Neutrophil (primary cell): ENCODE data around the gene EFS.
A peak's percentile ranks its signal among the peaks of the same experiment; 100 is the strongest.

Experiments
- H3K27ac ChIP-seq: fragments of 200-600 bp; sonication (generic); 2 replicates; pipeline ENCODE4 v1.5.1; 2016; ENCODE audit warnings: mild to moderate bottlenecking, moderate library complexity
- H3K27me3 ChIP-seq: fragments of 200-600 bp; sonication (generic); 2 replicates; pipeline ENCODE4 v1.6.0; 2016; ENCODE audit warnings: mild to moderate bottlenecking
- H3K36me3 ChIP-seq: fragments of 200-600 bp; sonication (generic); 2 replicates; pipeline ENCODE4 v1.5.1; 2017
- H3K4me1 ChIP-seq, 2 experiments: fragments of 200-600 bp in 1 of 2; sonication (generic) in 1 of 2; 1 replicate in 1 of 2; 2 replicates in 1 of 2; pipeline versions ENCODE4 v1.5.1 to v1.6.1; 2013 to 2016; ENCODE audit warnings: low read depth in 1 of 2, low read length in 1 of 2, mild to moderate bottlenecking in 1 of 2, moderate library complexity in 1 of 2; ENCODE audit not compliant: control insufficient read depth in 1 of 2, insufficient read depth in 1 of 2
- H3K4me3 ChIP-seq, 2 experiments: fragments of 200-600 bp in 1 of 2; sonication (generic) in 1 of 2; 1 replicate in 1 of 2; 2 replicates in 1 of 2; pipeline ENCODE4 v1.5.1; 2013 to 2016; ENCODE audit warnings: low read depth in 1 of 2, low read length in 1 of 2, mild to moderate bottlenecking in 1 of 2, moderate library complexity in 1 of 2
- H3K9me3 ChIP-seq: fragments of 200-600 bp; sonication (generic); 2 replicates; pipeline ENCODE4 v1.5.1; 2016
- TF ChIP-seq, protein P1 (sequence below): fragments of 200-600 bp; sonication (generic); IDR thresholded peaks from 2 replicates; pipeline ENCODE4 v1.5.1; 2016; ENCODE audit warnings: antibody characterized with exemption

The EFS gene

DNA sequence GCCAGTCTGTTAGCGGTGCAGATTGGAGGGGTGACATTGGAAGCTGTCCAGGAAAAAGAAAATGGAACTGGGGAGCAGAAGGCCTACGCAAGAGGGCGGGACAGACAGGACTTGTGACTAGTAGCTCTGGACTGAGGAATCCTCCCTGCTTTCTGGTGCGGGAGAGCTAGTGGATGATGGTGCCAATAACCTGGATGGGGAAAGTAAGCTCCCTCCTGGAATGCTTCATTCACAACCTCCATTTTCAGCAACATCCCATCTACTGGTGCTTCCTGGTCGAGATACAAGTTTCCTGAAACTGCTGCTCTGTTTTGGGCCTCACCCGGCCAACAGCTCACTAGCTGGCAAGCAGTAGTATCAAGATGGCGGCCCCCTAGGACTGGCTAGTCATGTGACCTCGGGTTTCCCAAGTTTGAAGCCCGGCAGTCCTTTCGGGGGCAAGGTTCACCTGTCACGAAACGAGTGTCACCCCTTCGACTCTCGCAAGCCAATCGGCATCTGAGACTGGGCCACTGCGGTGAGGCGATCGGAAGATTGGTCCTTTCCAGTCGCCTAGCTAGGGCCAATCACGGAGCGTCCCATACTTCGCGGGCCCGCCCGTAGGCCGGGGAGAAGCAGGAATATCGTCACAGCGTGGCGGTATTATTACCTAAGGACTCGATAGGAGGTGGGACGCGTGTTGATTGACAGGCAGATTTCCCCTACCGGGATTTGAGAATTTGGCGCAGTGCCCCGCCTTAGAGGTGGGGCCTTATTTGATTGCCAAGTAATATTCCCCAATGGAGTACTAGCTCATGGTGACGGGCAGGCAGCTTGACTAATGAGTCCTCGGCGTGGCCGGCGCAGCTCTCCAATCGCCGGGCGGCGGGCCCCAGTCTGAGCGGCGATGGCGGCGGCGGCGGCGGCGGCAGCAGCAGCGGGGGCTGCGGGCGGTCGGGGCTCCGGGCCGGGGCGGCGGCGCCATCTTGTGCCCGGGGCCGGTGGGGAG is 44.1 kb downstream of the EFS start, which contains the start of gene PABPN1:
PABPN1 (plus strand) TSS at position 874 of the 988 bp plus-strand sequence; CDS start at position 887, 13 bp downstream.
- Histone ChIP-seq H3K4me1 (peaks cover 24 to 25% of the 10 kb centered on the region in 2 experiments), H3K9me3 (no peaks in the 10 kb centered on the region), H3K27me3 (no peaks in the 10 kb centered on the region), H3K4me3 (peak within 1 kb of the TSS; percentile 74 to 97), H3K27ac (peak within 1 kb of the TSS; percentile 94), H3K36me3 (peaks cover 31% of the 10 kb centered on the region)
- TF ChIP-seq, protein P1, sequence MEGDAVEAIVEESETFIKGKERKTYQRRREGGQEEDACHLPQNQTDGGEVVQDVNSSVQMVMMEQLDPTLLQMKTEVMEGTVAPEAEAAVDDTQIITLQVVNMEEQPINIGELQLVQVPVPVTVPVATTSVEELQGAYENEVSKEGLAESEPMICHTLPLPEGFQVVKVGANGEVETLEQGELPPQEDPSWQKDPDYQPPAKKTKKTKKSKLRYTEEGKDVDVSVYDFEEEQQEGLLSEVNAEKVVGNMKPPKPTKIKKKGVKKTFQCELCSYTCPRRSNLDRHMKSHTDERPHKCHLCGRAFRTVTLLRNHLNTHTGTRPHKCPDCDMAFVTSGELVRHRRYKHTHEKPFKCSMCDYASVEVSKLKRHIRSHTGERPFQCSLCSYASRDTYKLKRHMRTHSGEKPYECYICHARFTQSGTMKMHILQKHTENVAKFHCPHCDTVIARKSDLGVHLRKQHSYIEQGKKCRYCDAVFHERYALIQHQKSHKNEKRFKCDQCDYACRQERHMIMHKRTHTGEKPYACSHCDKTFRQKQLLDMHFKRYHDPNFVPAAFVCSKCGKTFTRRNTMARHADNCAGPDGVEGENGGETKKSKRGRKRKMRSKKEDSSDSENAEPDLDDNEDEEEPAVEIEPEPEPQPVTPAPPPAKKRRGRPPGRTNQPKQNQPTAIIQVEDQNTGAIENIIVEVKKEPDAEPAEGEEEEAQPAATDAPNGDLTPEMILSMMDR, result peak; percentile 27

DNA sequence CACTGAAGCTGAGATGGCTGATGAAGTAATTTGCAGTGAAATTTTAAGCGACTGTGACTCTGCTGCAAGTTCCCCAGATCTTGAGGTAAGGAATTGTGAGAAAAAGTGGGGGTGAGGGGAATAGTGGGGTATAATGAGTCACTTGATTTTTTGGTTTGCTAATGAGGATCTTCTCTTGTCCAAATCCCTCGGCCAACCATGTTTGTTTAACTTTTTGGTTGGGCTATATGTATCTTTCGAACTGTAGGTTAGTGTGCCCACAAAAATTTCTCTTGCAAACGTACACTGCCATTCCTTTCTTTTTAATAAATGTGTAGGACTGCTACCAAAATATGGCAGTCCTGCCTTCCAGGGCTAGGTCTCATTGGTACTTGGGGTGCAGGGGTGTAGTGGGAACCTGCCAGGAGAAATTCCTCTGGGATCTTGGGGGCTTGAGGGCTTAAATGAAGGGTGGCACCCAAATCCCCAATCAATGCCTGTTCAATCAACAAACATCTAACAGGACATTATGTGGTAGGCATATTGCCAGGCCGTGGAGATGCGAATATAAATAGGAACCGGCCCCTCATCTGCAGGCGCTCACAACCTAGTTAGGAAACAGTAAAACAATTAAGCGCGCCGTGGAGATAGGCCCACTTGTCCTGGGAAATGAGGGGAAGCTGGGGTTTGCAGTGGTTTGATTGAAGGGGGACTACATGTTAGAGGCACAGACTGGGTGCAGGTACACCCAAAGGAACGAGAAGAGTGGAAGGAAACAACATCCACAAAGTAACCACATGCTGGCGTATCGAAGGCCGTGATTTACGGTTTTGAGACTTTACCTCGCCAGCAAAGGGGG is 45.0 kb downstream of the EFS start:
- Histone ChIP-seq H3K36me3 (peaks cover 24% of the 10 kb centered on the region), H3K4me1 (peaks cover 24 to 25% of the 10 kb centered on the region in 2 experiments), H3K9me3 (no peaks in the 10 kb centered on the region), H3K4me3 (peak overlapping the region; percentile 74 to 97), H3K27ac (peak overlapping the region; percentile 94), H3K27me3 (no peaks in the 10 kb centered on the region)
- TF ChIP-seq, protein P1, result no peak

DNA sequence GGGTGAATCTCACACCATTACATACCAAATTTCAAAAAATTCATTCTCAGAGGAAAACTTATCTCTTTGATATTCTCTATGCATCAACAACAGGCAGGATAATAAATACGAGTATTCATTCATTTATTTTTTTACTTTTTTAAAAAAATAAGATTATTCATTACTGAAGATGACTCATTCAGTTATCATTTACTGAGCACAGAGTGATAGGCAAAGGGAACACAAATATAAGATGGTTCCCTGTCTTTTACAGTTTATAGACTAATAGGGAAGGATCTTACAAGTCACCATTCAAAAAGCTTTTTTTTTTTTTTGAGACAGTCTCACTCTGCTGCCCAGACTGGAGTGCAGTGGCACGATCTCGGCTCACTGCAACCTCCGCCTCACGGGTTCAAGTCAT is 48.7 kb downstream of the EFS start:
- TF ChIP-seq, protein P1, result no peak
- Histone ChIP-seq H3K27ac (no peak overlapping the region), H3K36me3 (no peaks in the 10 kb centered on the region), H3K27me3 (no peaks in the 10 kb centered on the region), H3K9me3 (no peaks in the 10 kb centered on the region), H3K4me3 (no peak overlapping the region), H3K4me1 (peaks cover 8 to 9% of the 10 kb centered on the region in 2 experiments)

DNA sequence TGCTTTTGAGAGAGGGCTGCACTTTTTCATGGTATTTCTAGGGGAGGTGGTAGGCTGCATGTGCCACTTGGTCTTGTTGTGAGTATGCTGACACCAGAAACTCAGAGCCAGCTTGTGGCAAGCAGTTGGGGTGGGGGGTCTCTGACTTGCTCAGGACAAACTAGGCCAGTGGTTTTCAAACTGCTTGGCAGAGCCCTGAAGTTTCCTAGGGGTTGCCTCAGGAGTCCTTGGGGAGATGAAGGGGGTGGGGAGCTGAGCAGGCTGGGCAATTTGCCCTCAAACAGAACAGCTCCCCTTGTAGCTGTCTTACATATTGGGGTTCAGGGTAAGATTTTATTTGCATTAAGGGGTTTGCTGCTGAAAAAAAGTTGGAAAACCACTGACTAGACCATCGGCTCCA is 54.4 kb downstream of the EFS start:
- Histone ChIP-seq H3K36me3 (peaks cover 8% of the 10 kb centered on the region), H3K27ac (no peak overlapping the region), H3K9me3 (no peaks in the 10 kb centered on the region), H3K4me1 (peaks cover 20 to 22% of the 10 kb centered on the region in 2 experiments), H3K4me3 (no peak overlapping the region), H3K27me3 (no peaks in the 10 kb centered on the region)
- TF ChIP-seq, protein P1, result no peak

DNA sequence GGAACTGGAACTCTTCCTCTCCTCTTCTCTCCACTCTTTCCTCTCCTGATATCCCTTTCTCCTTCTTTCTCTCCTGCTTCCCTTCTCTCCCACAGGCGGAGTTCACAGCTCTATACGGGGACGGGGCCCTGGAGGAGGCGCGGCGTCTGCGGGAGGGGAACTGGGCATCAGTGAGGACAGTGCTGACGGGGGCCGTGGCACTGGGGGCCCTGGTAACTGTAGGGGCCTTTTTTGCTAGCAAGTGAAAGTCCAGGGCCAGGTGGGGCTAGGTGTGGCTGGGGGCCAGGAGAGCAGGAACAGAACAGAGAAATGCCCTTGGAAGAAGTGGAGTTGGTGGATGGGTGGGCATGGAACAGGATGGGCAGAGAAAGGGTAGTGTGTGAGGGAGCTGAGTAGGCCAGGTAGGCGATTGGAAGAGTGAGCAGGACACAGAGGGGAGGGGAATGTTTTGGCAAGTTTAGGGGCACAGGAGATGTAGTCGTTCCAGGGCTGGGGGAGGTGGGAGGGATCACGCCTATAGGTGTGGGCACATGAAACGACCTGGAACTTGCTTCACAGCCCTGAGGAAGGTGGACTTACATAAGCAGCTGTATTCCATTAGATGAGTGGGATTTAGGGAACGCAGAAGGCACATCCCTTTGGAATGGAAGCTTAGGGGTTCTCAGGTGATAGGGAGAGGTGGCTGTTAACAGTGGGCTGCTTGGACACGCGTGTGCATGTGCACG is 56.1 kb downstream of the EFS start:
- Histone ChIP-seq H3K27me3 (no peaks in the 10 kb centered on the region), H3K36me3 (peaks cover 8% of the 10 kb centered on the region), H3K27ac (no peak overlapping the region), H3K9me3 (no peaks in the 10 kb centered on the region), H3K4me1 (peaks cover 20 to 23% of the 10 kb centered on the region in 2 experiments), H3K4me3 (no peak overlapping the region)
- TF ChIP-seq, protein P1, result no peak
